ENCODE measurements around the gene EMILIN2.

GRCh38 chr18:2916184-2916583 is 69.4 kb downstream of the EMILIN2 start:
- TF ChIP-seq MYNN (CRISPR knock-in tag; IDR thresholded peaks at IDR 0.05; ENCODE audit: low read depth) (no peak), ZNF121 (CRISPR knock-in tag; IDR thresholded peaks at IDR 0.05) (no peak), NCOR1 (IDR thresholded peaks at IDR 0.05; ENCODE audit: borderline replicate concordance, low read length) (no peak), ZNF761 (CRISPR knock-in tag; conservative IDR thresholded peaks at IDR 0.05) (no peak), ZNF558 (CRISPR knock-in tag; IDR thresholded peaks at IDR 0.05; ENCODE audit: borderline replicate concordance) (no peak), CTCF (CRISPR knock-in tag; IDR thresholded peaks at IDR 0.05) (no peak), FOXM1 (CRISPR knock-in tag; IDR thresholded peaks at IDR 0.05) (no peak), CC2D1A (CRISPR knock-in tag; IDR thresholded peaks at IDR 0.05) (no peak), STAG1 (CRISPR knock-in tag; IDR thresholded peaks at IDR 0.05) (no peak), NFYB (CRISPR knock-in tag; IDR thresholded peaks at IDR 0.05) (no peak)
- TF ChIP-seq, protein P1, sequence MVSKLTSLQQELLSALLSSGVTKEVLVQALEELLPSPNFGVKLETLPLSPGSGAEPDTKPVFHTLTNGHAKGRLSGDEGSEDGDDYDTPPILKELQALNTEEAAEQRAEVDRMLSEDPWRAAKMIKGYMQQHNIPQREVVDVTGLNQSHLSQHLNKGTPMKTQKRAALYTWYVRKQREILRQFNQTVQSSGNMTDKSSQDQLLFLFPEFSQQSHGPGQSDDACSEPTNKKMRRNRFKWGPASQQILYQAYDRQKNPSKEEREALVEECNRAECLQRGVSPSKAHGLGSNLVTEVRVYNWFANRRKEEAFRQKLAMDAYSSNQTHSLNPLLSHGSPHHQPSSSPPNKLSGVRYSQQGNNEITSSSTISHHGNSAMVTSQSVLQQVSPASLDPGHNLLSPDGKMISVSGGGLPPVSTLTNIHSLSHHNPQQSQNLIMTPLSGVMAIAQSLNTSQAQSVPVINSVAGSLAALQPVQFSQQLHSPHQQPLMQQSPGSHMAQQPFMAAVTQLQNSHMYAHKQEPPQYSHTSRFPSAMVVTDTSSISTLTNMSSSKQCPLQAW (CRISPR knock-in tag; IDR thresholded peaks at IDR 0.05) = no peak
- TF ChIP-seq, protein P2, sequence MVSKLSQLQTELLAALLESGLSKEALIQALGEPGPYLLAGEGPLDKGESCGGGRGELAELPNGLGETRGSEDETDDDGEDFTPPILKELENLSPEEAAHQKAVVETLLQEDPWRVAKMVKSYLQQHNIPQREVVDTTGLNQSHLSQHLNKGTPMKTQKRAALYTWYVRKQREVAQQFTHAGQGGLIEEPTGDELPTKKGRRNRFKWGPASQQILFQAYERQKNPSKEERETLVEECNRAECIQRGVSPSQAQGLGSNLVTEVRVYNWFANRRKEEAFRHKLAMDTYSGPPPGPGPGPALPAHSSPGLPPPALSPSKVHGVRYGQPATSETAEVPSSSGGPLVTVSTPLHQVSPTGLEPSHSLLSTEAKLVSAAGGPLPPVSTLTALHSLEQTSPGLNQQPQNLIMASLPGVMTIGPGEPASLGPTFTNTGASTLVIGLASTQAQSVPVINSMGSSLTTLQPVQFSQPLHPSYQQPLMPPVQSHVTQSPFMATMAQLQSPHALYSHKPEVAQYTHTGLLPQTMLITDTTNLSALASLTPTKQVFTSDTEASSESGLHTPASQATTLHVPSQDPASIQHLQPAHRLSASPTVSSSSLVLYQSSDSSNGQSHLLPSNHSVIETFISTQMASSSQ (IDR thresholded peaks at IDR 0.05; ENCODE audit: low read depth) = no peak
- TF ChIP-seq, protein P2 (CRISPR knock-in tag; IDR thresholded peaks at IDR 0.05; ENCODE audit: borderline replicate concordance) = no peak

Data from HepG2 (cell line).